ENCODE results near the gene MYO7A. TPM values are rescaled to one million over a fixed set of nuclear protein-coding genes. Genes with fewer than 3 reads are reported as not detected.

MYO7A gene
- total RNA-seq (2022) = 0.26 and 0.27 TPM in 2 replicates
- percentile 4 among the genes with signal in this experiment for Bru-seq, nascent RNA
- percentile 5 among the genes with signal in this experiment for BruChase-seq, experiment 1, labeled RNA remaining after a 6-hour chase
- percentile 4 among the genes with signal in this experiment for BruChase-seq, experiment 2, labeled RNA remaining after a 2-hour chase
- long read RNA-seq = 0 reads

DNA sequence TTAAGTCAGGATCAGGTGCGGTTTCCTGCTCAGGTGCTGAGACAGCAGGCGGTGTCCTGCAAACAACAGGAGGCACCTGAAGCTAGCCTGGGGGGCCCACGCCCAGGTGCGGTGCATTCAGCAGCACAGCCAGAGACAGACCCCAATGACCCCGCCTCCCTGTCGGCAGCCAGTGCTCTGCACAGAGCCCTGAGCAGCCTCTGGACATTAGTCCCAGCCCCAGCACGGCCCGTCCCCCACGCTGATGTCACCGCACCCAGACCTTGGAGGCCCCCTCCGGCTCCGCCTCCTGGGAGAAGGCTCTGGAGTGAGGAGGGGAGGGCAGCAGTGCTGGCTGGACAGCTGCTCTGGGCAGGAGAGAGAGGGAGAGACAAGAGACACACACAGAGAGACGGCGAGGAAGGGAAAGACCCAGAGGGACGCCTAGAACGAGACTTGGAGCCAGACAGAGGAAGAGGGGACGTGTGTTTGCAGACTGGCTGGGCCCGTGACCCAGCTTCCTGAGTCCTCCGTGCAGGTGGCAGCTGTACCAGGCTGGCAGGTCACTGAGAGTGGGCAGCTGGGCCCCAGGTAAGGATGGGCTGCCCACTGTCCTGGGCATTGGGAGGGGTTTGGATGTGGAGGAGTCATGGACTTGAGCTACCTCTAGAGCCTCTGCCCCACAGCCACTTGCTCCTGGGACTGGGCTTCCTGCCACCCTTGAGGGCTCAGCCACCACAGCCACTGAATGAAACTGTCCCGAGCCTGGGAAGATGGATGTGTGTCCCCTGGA, at the start of gene MYO7A:
Gene MYO7A (plus strand): TSS at position 327 of the 772 bp plus-strand sequence. CDS start 2,389 bp downstream, outside the sequence.
- intact Hi-C loops (cut with micrococcal nuclease) = loop anchor here (1.0 to 5.0 kb wide), 3 partner anchors 60 to 489 kb away; no protein-coding TSS in a partner anchor
- POLR2A ChIA-PET = no interaction called here
- TF ChIP-seq, protein P1, sequence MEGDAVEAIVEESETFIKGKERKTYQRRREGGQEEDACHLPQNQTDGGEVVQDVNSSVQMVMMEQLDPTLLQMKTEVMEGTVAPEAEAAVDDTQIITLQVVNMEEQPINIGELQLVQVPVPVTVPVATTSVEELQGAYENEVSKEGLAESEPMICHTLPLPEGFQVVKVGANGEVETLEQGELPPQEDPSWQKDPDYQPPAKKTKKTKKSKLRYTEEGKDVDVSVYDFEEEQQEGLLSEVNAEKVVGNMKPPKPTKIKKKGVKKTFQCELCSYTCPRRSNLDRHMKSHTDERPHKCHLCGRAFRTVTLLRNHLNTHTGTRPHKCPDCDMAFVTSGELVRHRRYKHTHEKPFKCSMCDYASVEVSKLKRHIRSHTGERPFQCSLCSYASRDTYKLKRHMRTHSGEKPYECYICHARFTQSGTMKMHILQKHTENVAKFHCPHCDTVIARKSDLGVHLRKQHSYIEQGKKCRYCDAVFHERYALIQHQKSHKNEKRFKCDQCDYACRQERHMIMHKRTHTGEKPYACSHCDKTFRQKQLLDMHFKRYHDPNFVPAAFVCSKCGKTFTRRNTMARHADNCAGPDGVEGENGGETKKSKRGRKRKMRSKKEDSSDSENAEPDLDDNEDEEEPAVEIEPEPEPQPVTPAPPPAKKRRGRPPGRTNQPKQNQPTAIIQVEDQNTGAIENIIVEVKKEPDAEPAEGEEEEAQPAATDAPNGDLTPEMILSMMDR (IDR thresholded peaks at IDR 0.05; ENCODE audit: unreplicated experiment) = no peak
- Mint-ChIP-seq H3K9me3 (ENCODE audit: unreplicated experiment) (no peaks in the 10 kb centered on the region), H3K27ac (ENCODE audit: low read depth, unreplicated experiment) (no peak within 1 kb of the TSS), H3K4me3 (ENCODE audit: unreplicated experiment) (peak within 1 kb of the TSS; percentile 68), H3K27me3 (ENCODE audit: insufficient read depth, unreplicated experiment) (peaks cover 11% of the 10 kb centered on the region), H3K36me3 (ENCODE audit: insufficient read depth, unreplicated experiment) (no peaks in the 10 kb centered on the region), H3K4me1 (ENCODE audit: insufficient read depth, unreplicated experiment) (no peaks in the 10 kb centered on the region)
- no peak for DNase-seq (ENCODE audit: unreplicated experiment)
- CTCF ChIA-PET = interaction anchor here (0.5 to 5.4 kb wide), 36 partner anchors 9 to 1350 kb away, joined by 3 to 52 read pairs (median 5); no protein-coding TSS in a partner anchor
- BruUV-seq (replicated peaks) = no TSS peak

DNA sequence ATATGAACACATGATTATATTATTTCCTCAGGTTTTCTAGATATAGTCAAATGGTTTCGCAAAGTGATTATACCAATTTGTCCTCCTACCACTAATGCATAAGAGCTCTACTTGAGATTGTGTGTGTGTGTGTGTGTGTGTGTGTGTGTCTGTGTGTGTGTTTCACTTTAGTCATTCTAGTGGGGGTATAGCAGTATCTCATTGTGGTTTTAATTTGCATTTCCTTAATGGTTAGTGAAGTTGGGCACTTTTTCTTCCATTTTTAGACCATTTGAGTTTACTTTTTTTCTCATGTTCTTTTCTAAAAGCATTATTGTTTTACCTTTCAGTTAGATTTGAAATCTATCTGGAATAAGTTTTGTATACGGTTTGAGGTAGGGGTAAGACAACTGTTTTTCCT, 48.4 kb upstream of the MYO7A start:
- Mint-ChIP-seq H3K36me3 (ENCODE audit: insufficient read depth, unreplicated experiment) (no peaks in the 10 kb centered on the region), H3K27me3 (ENCODE audit: insufficient read depth, unreplicated experiment) (no peaks in the 10 kb centered on the region), H3K4me3 (ENCODE audit: unreplicated experiment) (no peak overlapping the region), H3K27ac (ENCODE audit: low read depth, unreplicated experiment) (no peak overlapping the region), H3K9me3 (ENCODE audit: unreplicated experiment) (peaks cover 15% of the 10 kb centered on the region), H3K4me1 (ENCODE audit: insufficient read depth, unreplicated experiment) (no peaks in the 10 kb centered on the region)
- DNase-seq (ENCODE audit: unreplicated experiment) = no peak
- TF ChIP-seq, protein P1 (IDR thresholded peaks at IDR 0.05; ENCODE audit: unreplicated experiment) = no peak
- intact Hi-C loops (cut with micrococcal nuclease) = no loop called here
- ChIA-PET CTCF (interaction anchor here (0.6 to 4.3 kb wide), 3 partner anchors 11 to 357 kb away, joined by 3 to 47 read pairs (median 4); no protein-coding TSS in a partner anchor), POLR2A (interaction anchor here (0.6 kb wide), 1 partner anchor 974 kb away, joined by 3 read pairs; no protein-coding TSS in a partner anchor)
- BruUV-seq (replicated peaks) = no TSS peak

DNA sequence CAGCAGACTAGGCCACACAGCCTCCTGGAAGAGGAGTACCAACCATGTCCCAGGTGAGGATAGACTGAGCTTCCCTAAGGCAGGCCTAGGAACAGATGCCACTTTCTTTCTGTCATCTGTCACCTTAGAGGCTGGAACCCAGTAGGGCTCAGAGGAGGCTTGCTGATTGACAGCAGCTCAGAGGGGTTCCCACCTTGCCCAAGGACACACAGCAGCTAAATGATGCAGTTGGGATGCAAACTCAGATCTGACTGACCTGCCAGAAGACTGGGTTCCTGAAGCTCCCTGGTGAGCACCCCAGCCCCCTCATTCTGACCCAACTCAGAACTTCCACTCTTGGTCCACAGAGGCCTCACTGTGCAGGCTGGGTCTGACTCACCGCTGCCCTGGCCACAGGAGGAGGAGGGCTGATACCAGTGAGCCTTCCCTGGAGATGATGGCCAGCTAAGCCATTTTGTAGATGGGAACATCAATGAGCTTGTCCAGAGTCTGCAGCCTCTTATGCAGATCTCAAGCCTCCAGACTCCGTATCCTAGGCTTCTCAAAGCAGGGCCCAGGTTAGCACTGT, 47.3 kb upstream of the MYO7A start:
- no peaks in the 10 kb centered on the region for H3K27me3 Mint-ChIP-seq (ENCODE audit: insufficient read depth, unreplicated experiment)
- H3K9me3 Mint-ChIP-seq (ENCODE audit: unreplicated experiment) = peaks cover 15% of the 10 kb centered on the region
- H3K27ac Mint-ChIP-seq (ENCODE audit: low read depth, unreplicated experiment) = no peak overlapping the region
- H3K36me3 Mint-ChIP-seq (ENCODE audit: insufficient read depth, unreplicated experiment) = no peaks in the 10 kb centered on the region
- ChIA-PET POLR2A (no interaction called here), CTCF (interaction anchor here (0.7 to 4.3 kb wide), 3 partner anchors 10 to 1972 kb away, joined by 3 to 47 read pairs (median 3); no protein-coding TSS in a partner anchor)
- TF ChIP-seq, protein P1 (IDR thresholded peaks at IDR 0.05; ENCODE audit: unreplicated experiment) = no peak
- intact Hi-C loops (cut with micrococcal nuclease) = no loop called here
- H3K4me3 Mint-ChIP-seq (ENCODE audit: unreplicated experiment) = no peak overlapping the region
- no peaks in the 10 kb centered on the region for H3K4me1 Mint-ChIP-seq (ENCODE audit: insufficient read depth, unreplicated experiment)
- BruUV-seq (replicated peaks) = no TSS peak
- no peak for DNase-seq (ENCODE audit: unreplicated experiment)

DNA sequence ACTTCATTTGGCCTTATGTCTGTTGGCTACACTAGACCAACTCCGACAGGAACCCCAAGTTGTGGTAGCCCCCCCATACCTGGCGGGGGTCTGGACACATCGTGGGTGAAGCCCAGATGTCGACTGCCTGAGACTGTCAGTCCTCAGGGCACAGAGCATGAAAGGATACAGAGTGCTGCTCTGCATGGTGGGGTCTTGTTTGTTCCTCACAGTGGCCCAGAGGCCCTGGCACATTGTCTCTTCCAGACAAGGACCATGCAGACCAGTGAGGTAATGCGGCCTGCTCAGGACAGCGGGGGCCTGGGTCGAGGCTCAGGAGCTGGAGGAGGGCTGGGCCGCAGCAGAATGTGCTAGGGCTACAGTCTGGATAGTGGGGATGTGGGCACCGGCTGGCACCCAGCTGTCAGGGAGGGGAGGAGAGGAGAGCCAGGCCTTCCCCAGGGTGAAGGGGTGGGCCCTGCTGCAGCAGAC, 46.6 kb upstream of the MYO7A start:
- BruUV-seq (replicated peaks) = no TSS peak
- intact Hi-C loops (cut with micrococcal nuclease) = no loop called here
- CTCF ChIA-PET = interaction anchor here (0.8 to 4.3 kb wide), 4 partner anchors 9 to 276 kb away, joined by 3 to 47 read pairs (median 4); no protein-coding TSS in a partner anchor
- Mint-ChIP-seq H3K4me1 (ENCODE audit: insufficient read depth, unreplicated experiment) (no peaks in the 10 kb centered on the region), H3K4me3 (ENCODE audit: unreplicated experiment) (no peak overlapping the region), H3K36me3 (ENCODE audit: insufficient read depth, unreplicated experiment) (no peaks in the 10 kb centered on the region), H3K9me3 (ENCODE audit: unreplicated experiment) (peaks cover 15% of the 10 kb centered on the region), H3K27ac (ENCODE audit: low read depth, unreplicated experiment) (no peak overlapping the region), H3K27me3 (ENCODE audit: insufficient read depth, unreplicated experiment) (no peaks in the 10 kb centered on the region)
- DNase-seq (ENCODE audit: unreplicated experiment) = no peak
- TF ChIP-seq, protein P1 (IDR thresholded peaks at IDR 0.05; ENCODE audit: unreplicated experiment) = no peak
- POLR2A ChIA-PET = no interaction called here

All from MCF 10A (cell line).